Stimulated activated naive CD8-positive, alpha-beta T cell treated with anti-CD3 and anti-CD28 coated beads, Interleukin-15, Interleukin-2, amounts not matched to agents 100 U/mL and 50 U/mL, for 24 hours (primary cell): ENCODE data around the gene UPF1.

Experiments used
- ATAC-seq: fragments of 150-1000 bp; cut with Tn5 transposase; one replicate; pipeline ENCODE4 v1.10.0; 2021
- DNase-seq: peaks from one replicate; pipeline ENCODE4 v3.0.0; 2021

UPF1 gene

DNA sequence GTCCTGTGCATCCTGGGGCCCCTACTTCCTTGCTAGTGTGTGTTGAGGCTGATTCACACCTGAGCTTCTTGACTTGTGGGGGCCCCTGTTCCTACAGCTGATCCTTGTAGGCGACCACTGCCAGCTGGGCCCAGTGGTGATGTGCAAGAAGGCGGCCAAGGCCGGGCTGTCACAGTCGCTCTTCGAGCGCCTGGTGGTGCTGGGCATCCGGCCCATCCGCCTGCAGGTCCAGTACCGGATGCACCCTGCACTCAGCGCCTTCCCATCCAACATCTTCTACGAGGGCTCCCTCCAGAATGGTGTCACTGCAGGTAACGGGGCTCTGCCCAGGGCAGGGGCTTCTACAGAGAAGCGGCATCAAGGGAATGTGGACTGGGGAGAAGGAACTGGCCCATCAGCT, 25.5 kb downstream of the UPF1 start:
- no peak for ATAC-seq
- no peak for DNase-seq

DNA sequence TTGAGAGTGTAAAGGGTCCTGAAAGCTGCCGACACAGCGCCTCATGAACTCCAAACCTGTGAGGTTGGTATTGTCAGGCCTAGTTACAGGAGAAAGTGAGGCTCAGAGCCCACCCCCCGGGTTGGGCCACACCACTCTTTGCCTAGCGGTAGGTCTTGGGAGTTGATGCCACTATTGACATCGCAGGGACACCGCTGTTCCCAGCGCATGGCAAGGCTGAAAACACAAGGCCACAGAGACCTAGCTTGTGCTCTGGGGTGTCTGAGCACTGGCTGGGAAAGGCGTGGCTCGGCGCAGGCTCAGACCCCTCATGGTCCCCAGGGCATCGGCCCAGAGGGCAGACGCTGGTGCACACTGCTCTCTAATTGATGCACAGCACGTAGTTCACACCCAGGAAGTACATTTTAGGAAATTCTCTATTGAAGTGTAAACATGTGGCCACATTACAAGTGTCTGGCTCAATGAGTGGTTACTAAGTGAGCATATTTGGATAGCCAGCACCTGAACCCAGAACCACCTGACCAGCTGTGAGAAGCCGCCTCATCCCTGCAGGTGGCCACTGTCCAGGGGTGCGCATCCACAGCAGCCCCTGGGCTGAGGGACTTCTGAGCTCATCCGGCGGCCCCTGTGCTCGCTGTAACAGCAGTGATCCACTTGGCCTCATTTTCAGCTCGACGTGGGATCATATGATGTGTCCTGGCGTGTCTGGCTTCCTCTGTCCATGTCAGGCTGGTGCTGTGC, 27.3 kb downstream of the UPF1 start:
- no peak for DNase-seq
- ATAC-seq: no peak

GRCh38 chr19:18859676-18860301, 28.0 kb downstream of the UPF1 start:
- ATAC-seq: no peak
- DNase-seq: no peak

DNA sequence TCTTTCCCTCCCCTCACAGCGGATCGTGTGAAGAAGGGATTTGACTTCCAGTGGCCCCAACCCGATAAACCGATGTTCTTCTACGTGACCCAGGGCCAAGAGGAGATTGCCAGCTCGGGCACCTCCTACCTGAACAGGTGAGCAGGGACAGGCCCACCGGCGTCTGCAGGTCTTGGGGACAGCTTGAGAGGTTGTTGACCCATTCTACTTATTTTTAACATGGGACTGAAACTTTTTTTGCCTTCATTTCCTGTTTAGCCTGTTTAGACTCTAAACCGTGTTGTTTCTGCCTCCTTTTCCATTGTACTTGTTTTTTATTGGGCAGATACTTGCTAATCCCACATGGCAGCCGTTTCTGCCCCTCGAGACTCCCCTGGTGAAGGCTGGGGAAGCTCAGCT, 28.5 kb downstream of the UPF1 start:
- DNase-seq: no peak
- no peak for ATAC-seq

- ATAC-seq (no peak), DNase-seq (no peak)
These were observed 29.0 kb downstream of the UPF1 start for GRCh38 chr19:18860725-18861124.

DNA sequence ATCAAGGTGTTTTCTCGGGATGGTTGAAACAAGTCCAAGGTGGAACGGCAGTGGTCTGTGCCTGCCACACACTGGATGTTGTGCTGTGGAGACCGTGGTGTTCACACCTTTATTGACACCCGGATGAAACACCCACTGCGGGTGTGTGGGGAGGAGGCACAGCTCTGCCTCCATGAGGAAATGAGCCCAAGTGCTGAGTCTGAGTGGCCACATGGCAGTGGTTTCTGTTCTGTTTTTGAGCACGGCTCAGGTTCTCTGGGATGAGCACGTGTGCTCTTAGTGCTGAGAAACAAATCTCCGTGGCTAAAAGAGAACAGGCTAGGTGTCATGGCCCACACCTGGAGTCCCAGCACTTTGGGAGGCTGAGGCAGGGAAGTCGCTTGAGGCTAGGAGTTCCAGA, 29.5 kb downstream of the UPF1 start:
- no peak for ATAC-seq

GRCh38 chr19:18861917-18862316, 30.2 kb downstream of the UPF1 start:
- ATAC-seq (no peak), DNase-seq (no peak)

More for the DNA sequence above, 29.5 kb downstream of the UPF1 start:
- DNase-seq: no peak

GRCh38 chr19:18862976-18863842, 31.4 kb downstream of the UPF1 start:
- no peak for DNase-seq
- no peak for ATAC-seq

DNA sequence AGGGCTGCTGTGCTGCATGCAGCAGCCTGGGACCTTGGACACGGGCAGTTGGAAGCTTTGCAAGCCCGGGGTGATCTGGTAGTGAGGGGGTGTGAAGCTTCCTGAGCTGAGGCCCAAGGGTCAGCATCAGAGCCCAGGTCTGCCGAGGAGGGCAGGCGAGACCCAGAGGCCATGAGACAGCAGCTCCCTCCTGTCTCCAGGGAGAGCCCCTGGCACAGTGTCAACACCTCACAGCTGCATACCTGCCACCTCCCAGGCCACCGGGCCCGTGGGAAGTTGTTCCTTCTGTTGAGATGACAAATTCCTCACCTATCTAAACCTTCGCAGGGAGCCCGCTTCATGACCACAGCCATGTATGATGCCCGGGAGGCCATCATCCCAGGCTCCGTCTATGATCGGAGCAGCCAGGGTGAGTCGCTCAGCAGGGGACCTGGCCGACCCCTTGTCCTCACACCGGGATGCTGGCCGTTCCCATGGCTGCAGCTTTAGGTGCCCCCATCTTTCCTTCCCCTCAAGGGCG, 32.1 kb downstream of the UPF1 start:
- ATAC-seq: no peak
- no peak for DNase-seq

DNA sequence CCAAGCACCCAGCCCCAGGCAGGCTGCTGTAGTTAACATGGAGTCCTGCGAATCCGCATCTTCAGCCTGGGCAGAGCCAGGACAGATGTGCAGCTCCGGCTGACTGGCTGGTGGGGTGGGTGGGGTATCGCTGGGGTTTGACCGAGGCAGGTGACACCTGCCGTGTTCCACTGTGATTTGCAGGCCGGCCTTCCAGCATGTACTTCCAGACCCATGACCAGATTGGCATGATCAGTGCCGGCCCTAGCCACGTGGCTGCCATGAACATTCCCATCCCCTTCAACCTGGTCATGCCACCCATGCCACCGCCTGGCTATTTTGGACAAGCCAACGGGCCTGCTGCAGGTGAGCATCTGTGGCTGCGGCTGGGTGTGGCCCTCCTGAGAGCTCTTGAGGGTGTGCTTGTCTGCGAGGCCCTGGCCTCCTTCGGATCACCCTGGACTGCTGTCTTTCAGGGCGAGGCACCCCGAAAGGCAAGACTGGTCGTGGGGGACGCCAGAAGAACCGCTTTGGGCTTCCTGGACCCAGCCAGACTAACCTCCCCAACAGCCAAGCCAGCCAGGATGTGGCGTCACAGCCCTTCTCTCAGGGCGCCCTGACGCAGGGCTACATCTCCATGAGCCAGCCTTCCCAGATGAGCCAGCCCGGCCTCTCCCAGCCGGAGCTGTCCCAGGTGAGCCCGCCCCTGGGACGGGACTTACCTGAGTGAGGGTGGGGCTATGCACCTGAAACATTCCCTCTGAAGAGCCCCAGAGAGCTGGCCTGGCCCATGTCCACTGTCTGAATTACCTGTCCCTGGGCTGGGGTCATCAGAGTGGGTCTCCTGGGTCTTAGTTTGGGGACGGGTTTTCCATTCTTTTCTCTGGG, 33.6 kb downstream of the UPF1 start:
- no peak for DNase-seq
- ATAC-seq: no peak

DNA sequence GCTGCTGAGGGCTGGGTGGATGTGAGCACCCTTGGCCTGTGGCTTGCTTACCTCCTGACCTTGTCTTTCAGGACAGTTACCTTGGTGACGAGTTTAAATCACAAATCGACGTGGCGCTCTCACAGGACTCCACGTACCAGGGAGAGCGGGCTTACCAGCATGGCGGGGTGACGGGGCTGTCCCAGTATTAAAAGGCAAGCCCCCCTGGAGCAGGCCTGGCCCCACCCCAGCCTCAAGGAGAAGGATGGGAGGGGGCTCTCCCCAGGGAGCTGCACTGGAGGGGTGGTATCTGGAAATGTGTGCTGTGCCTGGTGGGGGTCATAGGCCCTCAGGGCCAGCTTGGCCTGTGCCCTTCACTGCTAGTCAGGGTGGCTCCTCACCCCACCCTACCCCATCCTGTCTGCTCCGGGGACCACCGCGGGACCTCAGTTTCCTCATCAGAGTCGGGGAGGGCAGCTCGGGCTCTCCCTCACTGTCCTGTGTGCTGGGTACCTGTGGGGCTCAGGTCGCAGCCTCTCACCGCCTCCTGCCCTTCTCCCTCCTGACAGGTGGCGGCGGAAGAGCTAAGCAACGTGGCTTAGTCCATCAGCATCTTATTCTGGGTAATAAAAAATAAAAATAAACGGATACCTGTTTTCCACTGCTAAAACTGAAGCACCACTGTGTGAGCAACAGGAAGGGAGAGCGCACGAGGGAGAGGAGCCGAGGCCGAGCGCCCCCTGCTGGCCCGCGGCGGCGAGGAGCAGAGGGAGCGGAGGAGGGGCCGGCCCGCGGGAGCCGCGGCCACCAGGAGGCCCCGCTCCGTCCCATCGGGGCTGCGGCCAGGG, 34.4 kb downstream of the UPF1 start:
- ATAC-seq (peak; percentile 82), DNase-seq (peak; percentile 79)

GRCh38 chr19:18866800-18867123, 35.0 kb downstream of the UPF1 start:
- ATAC-seq (no peak), DNase-seq (no peak)

GRCh38 chr19:18867199-18867598, 35.4 kb downstream of the UPF1 start:
- DNase-seq (no peak), ATAC-seq (no peak)

- DNase-seq: no peak
- no peak for ATAC-seq
These were observed 36.0 kb downstream of the UPF1 start for GRCh38 chr19:18867751-18868150.

DNA sequence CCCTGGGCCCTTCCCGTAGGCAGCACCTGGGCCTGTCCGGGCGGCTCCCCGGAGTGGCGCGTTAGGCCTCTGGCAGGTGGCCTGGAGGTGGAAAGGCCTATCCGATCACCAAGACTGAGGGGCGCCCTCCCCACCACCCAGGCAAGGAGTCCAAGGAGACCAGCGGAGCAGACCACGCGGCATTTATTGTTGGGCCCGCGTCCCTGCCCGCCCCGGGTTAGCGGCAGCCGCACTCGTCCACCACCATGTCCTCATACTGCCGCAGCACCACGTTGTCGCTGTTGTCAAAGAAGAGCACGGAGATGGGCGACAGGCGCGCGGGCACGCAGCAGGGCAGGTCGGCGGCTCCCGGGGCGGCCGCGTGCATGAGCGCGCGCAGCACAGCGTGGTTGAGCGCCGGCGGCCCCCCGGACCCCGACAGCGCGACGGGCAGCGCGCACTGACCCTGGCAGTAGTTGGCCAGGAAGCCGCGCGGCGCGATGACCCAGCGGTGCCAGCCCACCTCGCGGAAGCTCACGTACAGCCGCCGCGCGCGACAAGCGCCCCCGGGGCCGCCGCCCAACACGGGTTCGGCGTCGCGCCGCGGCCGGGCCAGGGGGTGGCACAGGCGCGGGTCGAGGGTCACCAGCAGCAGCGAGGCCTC, 36.7 kb downstream of the UPF1 start:
- ATAC-seq (no peak), DNase-seq (no peak)

GRCh38 chr19:18869023-18869618, 37.4 kb downstream of the UPF1 start:
- ATAC-seq: no peak
- DNase-seq: no peak

- ATAC-seq (no peak), DNase-seq (no peak)
These were observed 38.2 kb downstream of the UPF1 start for GRCh38 chr19:18869781-18870530.

GRCh38 chr19:18870531-18871172, 38.9 kb downstream of the UPF1 start:
- ATAC-seq (no peak), DNase-seq (no peak)

DNA sequence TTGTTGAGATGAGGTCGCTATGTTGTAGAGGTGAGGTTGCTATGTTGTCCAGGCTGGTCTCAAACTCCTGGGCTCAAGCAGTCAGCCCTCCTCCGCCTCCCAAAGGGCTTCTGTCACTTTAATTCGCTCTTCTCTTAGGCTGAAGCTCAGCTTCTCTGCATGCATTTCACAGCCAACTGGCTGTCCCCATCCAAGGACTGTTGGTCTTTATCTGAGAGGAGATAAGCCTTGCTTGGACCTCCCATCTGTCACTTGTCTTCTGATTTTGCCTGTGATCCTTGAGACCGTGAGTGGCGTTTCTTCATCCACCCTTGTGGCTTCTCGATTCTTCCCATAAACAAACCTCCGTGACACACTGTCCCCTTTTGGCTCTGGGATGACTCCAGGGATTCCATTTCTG, 39.8 kb downstream of the UPF1 start:
- DNase-seq (no peak), ATAC-seq (no peak)
